NCI-H2227 treated with DMSO at 0.1 percent for 48 hours (cell line): ENCODE results near the gene SMIM43.
"Not testable (repeated sequence)": the region's sequence is repeated elsewhere in the genome, so short reads cannot be mapped to it uniquely, and the experiment has no call there.

ENCODE experiments used
- DNase-seq: peaks from one replicate; lab custom pipeline; 2025; lab: John Stamatoyannopoulos, UW

SMIM43 gene

GRCh38 chr4:121783210-121783609 is 18.2 kb upstream of the SMIM43 start:
- DNase-seq = no peak

DNA sequence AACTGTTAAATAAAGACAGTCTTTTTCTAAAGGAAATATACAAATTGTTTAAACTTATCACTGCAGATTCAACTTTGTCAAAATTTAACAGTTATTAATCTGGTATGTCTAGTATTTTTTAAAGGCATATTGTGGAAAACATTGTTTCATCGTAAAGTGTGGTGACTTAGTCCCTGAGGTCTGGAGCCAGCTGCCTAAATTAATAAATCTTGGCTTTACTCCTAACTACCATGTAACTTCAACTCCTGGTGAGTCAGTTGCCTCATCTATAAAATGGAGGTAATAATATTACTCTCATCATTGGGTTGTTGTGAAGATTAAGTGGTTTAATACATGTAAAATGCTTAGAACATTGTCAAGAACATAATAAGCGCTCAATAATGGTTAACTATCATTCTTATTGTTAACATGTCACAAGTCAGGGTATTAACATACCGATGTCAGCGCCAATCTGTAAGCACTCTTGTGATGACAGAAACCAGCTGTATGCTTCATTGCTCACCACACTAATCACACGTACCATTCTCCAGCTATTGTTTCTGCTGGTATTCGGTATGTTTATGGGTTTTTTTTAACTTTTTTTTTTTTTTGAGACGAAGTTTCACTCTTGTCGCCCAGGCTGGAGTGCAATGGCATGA is 14.1 kb upstream of the SMIM43 start:
- DNase-seq = no peak

- DNase-seq = no peak
Measured at GRCh38 chr4:121777625-121778024, 12.7 kb upstream of the SMIM43 start.

DNA sequence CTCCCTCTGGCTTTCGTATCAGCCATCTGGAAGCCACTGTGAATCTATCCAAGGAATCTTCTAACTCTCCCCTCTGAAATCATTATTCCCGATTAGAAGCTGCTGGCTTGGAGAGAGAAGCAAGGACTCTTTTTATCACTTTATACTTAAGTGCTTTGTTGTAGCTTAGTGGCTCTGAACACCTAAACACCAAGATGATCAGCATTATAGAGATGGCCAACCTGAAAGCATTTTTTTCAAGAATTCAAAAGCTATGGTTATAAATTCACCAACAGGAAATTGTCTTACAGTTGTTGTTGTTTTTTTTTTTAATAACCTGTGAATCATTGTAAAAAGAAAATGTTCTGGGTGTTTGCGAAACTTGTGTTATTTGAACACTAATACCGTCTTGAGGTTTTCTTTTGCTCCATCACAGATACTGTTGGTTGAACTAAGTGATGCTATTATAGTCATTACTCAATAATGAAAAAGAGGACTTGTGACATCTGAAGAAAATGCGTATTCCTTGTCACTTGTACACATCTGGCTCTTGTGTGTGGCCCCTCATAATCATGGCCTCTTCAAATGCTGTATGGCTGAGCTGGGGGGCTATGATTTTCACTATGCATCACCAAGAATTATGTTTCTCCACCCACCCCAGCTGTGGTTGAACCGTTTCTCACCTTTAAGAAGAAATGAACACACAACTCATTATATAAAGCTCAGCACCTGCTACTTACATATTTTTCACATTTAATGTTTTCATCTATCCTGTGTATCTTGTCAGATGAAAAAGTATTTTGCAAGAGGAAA is 11.8 kb upstream of the SMIM43 start:
- no peak for DNase-seq

GRCh38 chr4:121773883-121774282 is 8.9 kb upstream of the SMIM43 start:
- DNase-seq = no peak

- DNase-seq = no peak
Measured at GRCh38 chr4:121771869-121772268, 6.9 kb upstream of the SMIM43 start.

GRCh38 chr4:121769341-121769740 is 4.4 kb upstream of the SMIM43 start:
- DNase-seq = no peak

- DNase-seq = no peak
Measured at GRCh38 chr4:121767166-121767565, 2.2 kb upstream of the SMIM43 start.

- no peak for DNase-seq
Measured at GRCh38 chr4:121765971-121766538, 1.1 kb upstream of the SMIM43 start.

GRCh38 chr4:121765368-121765705 is 373 bp upstream of the SMIM43 start:
- no peak for DNase-seq

GRCh38 chr4:121764303-121764701 is 662 bp downstream of the SMIM43 start:
- no peak for DNase-seq

GRCh38 chr4:121760205-121760604 is 4.8 kb downstream of the SMIM43 start:
- DNase-seq = no peak

DNA sequence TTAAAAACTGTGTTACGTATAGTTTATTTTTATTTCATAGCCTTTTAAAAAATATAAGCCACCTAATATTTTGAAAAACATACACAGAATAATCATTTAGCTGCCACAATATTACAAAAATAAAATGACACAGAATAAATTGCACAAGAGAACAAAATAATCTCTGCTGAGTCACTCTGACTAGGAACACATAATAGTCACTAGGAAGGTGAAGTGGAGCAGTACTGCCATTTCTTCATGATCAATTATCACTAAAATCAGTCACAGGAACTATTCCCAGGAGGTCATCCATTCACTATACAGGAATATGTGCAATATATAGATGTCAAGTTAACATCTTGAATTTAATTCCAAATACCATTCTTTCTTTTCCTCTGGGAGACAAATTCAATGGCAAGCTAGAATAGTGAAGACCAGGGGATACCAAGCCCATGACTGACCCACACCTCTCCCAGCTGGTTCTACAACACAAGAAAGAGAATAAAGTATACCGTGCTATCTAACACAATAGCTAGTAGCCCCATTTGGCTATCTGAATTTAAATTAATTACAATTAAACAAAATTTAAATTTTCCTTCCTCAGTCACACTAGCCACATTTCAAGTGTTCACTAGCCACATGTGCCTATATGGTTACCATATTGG is 5.9 kb downstream of the SMIM43 start:
- DNase-seq = no peak

DNA sequence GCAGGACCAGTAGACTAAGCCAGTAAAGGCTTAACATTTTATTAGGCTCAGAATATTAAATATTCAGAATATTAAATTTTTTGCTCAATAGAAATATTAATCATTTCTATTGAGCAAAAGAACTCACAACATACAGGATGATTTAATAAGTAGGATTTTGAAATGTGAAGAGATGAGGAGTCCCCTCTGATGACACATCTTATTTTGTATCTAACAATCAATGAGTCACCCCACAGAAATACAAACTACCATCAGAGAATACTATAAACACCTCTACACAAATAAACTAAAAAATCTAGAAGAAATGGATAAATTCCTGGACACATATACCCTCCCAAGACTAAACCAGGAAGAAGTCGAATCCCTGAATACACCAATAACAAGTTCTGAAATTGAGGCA is 12.8 kb downstream of the SMIM43 start:
- DNase-seq = not testable (repeated sequence)

DNA sequence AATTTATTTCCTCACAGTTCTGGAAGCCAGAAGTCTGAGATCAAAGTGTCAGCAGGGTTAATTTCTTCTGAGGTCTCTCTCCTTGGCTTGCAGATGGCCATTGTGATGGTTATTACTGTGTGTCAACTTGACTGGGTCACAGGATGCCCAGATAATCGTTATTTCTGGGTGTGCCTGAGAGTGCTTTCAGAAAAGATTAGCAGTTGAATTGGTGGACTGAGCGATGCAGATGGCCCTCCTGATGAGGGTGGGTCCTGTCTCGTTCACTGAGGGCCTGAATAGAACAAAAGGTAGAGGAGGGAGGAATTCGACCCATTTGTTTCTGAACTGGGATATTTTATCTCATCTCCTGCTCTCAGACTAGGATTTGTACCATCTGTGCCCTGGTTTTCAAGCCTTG is 15.7 kb downstream of the SMIM43 start:
- no peak for DNase-seq

DNA sequence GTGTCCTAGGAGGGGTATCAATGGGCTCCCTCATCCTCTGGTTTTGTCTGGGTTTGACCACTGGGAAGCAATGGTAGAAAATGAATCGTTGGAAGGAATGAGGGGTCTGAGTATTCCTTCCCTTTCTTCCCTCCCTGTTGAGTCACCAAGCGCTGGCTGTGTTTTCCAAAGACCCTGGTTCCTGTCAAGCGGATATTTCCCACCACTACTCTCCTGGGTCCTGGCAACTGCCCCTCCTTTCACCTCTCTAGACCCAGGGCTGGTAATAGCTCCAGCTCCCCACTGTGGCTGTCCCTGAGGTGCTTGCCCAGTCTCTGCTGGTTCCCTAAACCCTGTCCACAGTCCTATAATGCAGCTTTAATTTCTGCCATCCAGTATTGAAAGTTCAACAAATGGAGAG is 22.2 kb downstream of the SMIM43 start:
- DNase-seq = no peak

DNA sequence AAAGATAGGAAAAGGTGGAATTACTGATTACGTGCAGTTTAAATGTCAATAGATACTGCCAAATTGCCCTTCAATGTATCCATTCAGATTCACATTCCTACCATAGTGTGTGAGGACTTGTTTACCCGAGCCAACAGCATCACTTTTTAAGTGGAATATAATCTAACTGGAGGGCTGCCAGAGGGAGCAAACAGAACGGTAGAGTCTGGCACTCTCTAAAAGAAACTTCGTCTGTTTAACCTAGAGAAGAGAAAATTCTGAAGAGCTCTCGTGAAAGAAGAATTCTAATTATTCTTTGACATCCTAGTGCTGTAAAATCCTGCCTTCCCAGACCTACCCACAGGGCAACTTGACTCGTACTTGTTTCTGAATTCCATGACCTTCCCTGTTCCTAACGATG is 23.2 kb downstream of the SMIM43 start:
- no peak for DNase-seq

- no peak for DNase-seq
Measured at GRCh38 chr4:121740796-121741409, 24.1 kb downstream of the SMIM43 start.

DNA sequence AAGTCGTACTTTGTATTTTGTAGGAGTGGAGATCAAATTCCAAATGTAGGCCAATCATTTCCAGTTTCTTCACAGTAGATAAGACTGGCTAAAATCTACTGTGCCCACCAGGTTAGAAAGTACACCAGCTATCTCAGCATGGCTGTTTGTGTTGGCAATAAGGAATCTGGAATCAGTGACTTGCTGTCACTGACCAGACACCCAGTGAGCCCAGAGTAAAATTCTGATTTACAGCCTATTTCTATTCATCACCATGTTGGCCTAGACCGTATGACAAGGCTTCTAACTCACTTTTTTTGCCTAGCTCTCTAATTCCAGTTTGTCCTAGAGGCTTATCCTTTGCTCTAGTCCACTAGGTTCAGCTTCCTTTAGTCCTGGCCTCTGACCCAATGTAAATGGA is 25.4 kb downstream of the SMIM43 start:
- DNase-seq = no peak

- DNase-seq = no peak
Measured at GRCh38 chr4:121738780-121739535, 26.0 kb downstream of the SMIM43 start.

GRCh38 chr4:121737846-121738554 is 27.0 kb downstream of the SMIM43 start:
- DNase-seq = no peak
